ENCODE results near the gene ZNF654. TPM values are rescaled to one million over a fixed set of nuclear protein-coding genes. Genes with fewer than 3 reads are reported as not detected.

The ZNF654 gene
- total RNA-seq, 1 donor from 2014 or later = 22.5 TPM

DNA sequence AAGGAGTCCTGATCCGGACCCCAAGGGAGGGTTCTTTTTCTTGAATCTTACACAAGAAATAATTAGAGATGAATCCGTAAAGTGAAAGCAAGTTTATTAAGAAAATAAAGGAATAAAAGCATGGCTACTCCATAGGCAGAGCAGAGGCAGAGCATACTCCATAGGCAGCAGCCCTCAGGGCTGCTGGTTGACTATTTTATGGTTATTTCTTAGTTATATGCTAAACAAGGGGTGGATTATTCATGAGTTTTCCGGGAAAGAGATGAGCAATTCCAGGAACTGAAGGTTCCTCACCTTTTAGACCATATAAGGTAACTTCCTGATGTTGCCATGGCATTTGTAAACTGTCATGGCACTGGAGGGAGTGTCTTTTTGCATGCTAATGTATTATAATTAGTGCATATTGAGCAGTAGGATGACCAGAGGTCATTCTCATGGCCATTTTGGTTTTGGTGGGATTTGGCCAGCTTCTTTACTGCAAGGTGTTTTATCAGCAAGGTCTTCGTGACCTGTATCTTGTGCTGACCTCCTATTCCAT is 132.9 kb downstream of the ZNF654 start:
- intact Hi-C loops (cut with micrococcal nuclease) = no loop called here

DNA sequence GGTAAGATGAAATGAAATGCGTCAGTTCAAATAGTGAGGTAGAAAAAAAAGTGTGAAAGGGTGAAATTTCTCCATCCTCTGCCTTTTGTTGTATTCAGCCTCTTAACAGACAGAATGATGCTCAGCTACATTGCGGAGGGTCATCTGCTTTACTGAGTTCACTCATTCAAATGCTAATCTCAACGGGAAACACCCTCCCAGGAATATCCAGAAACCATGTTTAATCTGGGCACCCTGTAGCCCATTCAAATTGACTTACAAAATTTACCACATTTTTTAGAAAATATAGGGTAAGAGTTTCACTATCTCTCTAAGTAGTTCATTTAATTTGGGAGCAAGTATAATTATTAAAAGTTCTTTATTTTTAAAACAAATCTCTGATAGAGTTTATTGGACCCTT is 133.6 kb downstream of the ZNF654 start:
- intact Hi-C loops (cut with micrococcal nuclease) = no loop called here

Other genes starting within 250 kb of the ZNF654 start
- 93.3 and 106 TPM in 2 replicates for gene CGGBP1, start 250 bp upstream of the ZNF654 start, total RNA-seq
- gene C3orf38, start 90.7 kb downstream of the ZNF654 start, total RNA-seq = 29.6 and 33.4 TPM in 2 replicates